Brain microvascular endothelial cell (primary cell): Measurements from ENCODE around the gene AKAP11.

Experiments
- DNase-seq: peaks from one replicate; pipeline ENCODE4 v3.0.0-alpha.2; 2020
- H3K27ac ChIP-seq: fragments of 250-450 bp; sonication (Bioruptor Pico); 2 replicates; pipeline ENCODE4 v1.5.1; 2020; ENCODE audit warnings: mild to moderate bottlenecking, moderate library complexity
- H3K27me3 ChIP-seq: fragments of 250-450 bp; sonication (Bioruptor Pico); replicated peaks from 2 replicates; pipeline ENCODE4 v1.5.1; 2020; ENCODE audit warnings: mild to moderate bottlenecking
- H3K36me3 ChIP-seq: fragments of 250-450 bp; sonication (Bioruptor Pico); replicated peaks from 2 replicates; pipeline ENCODE4 v1.5.1; 2020; ENCODE audit warnings: mild to moderate bottlenecking
- H3K4me3 ChIP-seq: 2 replicates; pipeline ENCODE4 v1.5.1; 2011; ENCODE audit warnings: low read depth, mild to moderate bottlenecking, control low read depth, low read length, moderate library complexity
- CTCF ChIP-seq: IDR thresholded peaks from 2 replicates; pipeline ENCODE4 v1.5.1; 2011; ENCODE audit warnings: low read depth, mild to moderate bottlenecking, moderate library complexity, low read length, control low read depth, inconsistent platforms; ENCODE audit errors: missing control alignments
- in situ Hi-C: cut with HindIII; loops from 2 replicates; pipeline ENCODE4 v1.10.0; 2017; ENCODE audit warnings: low sequenced_read_pairs, low pct_ligation_motif_present

AKAP11 gene

DNA sequence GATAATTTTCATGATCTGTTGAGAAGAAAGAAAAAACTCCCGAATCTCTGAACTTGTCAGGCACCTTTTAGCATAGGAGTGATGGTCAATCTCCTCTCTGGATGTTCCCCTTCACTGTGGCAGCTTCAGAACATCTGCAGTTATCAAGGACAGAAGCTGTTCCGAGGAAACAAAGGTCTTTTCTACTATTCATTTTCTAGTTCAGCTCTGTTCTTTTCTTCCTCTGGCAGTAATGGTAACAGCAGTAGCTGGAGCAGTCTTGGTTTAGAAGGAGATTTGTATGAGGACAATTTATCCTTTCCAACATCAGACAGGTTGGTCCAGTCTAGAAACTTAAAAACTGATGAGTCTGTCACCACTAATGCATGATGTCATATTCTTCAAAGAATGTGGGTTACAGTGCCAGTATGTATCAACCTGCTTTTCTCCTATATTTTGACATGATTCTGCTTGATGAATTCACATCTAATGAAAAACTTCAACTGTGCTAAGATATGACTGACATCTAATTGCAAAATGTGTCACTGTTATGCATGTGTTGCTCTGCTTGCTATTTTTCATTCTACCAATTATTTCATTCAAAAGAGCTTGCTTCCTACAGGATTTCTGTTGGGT is 41.0 kb downstream of the AKAP11 start:
- peaks cover 7% of the 10 kb centered on the region for H3K36me3 ChIP-seq
- no peak for TF ChIP-seq CTCF
- no peak for DNase-seq
- H3K27ac ChIP-seq = no peak overlapping the region
- H3K27me3 ChIP-seq = no peaks in the 10 kb centered on the region
- no peak overlapping the region for H3K4me3 ChIP-seq
- in situ Hi-C loops = no loop called here

DNA sequence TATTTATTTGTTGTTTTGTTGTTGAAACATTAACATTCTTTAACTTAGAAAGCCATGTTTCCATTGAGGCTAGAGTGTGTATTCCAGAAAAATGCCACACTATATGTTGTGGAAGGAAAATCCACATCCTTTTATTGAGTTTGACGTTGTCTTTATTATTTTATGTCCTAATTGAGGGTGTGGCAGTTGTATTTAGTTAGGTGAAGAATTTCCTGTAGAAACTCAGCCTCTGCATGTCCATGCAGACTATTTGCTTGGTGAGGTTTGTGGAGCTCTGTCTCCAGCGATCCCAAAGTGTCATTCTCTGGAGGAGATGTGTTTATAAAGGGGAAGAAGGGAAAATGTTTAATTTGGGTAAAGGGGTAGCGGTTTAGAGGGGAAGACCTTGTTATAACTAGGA is 46.6 kb downstream of the AKAP11 start:
- Histone ChIP-seq H3K4me3 (no peak overlapping the region), H3K27me3 (no peaks in the 10 kb centered on the region), H3K36me3 (peaks cover 3% of the 10 kb centered on the region), H3K27ac (no peak overlapping the region)
- in situ Hi-C loops = no loop called here
- TF ChIP-seq CTCF = no peak
- DNase-seq = no peak

GRCh38 chr13:42320375-42320787 is 48.4 kb downstream of the AKAP11 start:
- Histone ChIP-seq H3K27me3 (no peaks in the 10 kb centered on the region), H3K27ac (no peak overlapping the region), H3K4me3 (no peak overlapping the region), H3K36me3 (peaks cover 3% of the 10 kb centered on the region)
- in situ Hi-C loops = no loop called here
- TF ChIP-seq CTCF = no peak
- DNase-seq = no peak

- Histone ChIP-seq H3K4me3 (no peak overlapping the region), H3K27me3 (no peaks in the 10 kb centered on the region), H3K36me3 (no peaks in the 10 kb centered on the region), H3K27ac (no peak overlapping the region)
- in situ Hi-C loops = no loop called here
- no peak for TF ChIP-seq CTCF
- no peak for DNase-seq
Measured at GRCh38 chr13:42322806-42323205, 50.9 kb downstream of the AKAP11 start.

DNA sequence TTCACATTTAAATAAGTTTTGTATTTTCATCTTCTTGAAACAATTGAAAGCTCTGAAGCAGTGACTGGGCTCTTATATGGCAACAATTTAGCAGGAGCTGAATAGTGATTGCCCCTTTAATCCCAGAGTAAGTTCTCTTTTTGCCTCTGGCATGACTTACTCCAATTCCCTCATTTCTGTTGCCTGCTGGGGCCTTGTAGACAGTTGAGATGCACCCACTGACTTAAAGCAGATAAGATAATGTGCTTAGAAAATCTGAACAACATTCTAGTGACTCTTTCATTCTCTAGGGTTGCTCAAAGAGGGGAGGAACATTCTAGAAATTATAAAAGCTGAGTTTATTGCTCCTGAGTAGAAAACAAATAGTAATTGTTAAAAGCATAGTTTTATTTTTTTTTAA is 52.8 kb downstream of the AKAP11 start:
- Histone ChIP-seq H3K27ac (no peak overlapping the region), H3K27me3 (no peaks in the 10 kb centered on the region), H3K36me3 (no peaks in the 10 kb centered on the region), H3K4me3 (no peak overlapping the region)
- no peak for DNase-seq
- no peak for TF ChIP-seq CTCF
- in situ Hi-C loops = no loop called here

DNA sequence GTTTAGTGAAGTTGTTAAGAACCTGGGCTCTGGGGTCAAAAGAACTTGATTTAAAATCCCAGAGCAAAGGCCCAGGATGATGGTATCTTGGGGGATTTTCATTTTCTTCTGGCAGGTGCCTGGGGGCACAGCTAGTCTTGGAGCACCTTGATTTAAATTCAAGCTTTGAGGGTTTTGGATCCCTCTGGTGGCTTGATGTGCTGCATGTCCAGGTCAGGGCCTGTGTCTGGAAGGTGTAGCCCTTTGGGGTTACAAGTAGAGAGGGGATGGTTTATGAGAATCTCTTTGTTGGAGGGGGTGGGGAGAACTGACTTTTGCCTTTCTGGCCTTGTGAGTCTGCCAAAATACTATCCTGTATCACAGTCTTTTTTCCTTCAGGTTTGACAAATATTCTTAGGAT is 55.8 kb downstream of the AKAP11 start:
- no peak for TF ChIP-seq CTCF
- in situ Hi-C loops = no loop called here
- no peak for DNase-seq
- Histone ChIP-seq H3K4me3 (no peak overlapping the region), H3K36me3 (no peaks in the 10 kb centered on the region), H3K27ac (no peak overlapping the region), H3K27me3 (no peaks in the 10 kb centered on the region)
